ENCODE results near the gene KCNIP1.

DNA sequence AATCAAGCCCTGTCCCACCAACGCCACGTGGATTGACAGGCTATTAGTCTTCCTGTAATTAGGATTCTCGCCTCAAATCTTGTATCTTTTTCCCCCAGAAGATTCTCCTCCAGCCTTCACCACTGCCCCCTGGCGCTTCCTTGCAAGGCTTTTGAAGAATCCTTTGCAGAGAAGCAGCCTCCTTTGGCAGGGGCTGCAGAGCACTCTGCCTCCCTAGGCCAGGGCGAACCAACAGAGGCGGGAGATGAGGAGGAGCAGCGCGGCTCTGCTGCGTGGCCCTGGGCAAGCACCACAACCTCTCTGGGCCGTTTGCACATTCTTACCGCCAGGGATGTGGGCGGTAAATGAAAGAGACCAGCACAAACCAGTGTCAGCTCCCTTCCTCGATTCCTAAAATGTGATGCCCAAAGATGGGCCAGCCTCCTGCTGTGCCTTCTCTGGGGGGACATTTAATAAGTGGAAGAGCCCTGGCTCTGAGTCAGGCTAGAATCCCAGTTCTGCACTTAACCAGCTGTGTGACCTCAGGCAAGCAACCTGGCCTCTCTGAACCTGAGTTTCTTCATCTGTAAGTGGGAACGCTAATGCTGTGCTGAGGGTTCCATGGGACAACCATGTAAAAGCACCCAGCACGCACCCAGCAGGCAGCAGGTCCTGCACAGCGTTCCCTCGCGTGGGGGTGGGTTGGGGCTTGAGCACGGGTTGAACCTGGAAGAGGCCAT, 128.6 kb downstream of the KCNIP1 start:
- TF ChIP-seq, protein P1, sequence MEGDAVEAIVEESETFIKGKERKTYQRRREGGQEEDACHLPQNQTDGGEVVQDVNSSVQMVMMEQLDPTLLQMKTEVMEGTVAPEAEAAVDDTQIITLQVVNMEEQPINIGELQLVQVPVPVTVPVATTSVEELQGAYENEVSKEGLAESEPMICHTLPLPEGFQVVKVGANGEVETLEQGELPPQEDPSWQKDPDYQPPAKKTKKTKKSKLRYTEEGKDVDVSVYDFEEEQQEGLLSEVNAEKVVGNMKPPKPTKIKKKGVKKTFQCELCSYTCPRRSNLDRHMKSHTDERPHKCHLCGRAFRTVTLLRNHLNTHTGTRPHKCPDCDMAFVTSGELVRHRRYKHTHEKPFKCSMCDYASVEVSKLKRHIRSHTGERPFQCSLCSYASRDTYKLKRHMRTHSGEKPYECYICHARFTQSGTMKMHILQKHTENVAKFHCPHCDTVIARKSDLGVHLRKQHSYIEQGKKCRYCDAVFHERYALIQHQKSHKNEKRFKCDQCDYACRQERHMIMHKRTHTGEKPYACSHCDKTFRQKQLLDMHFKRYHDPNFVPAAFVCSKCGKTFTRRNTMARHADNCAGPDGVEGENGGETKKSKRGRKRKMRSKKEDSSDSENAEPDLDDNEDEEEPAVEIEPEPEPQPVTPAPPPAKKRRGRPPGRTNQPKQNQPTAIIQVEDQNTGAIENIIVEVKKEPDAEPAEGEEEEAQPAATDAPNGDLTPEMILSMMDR (IDR thresholded peaks at IDR 0.05): no peak
- TF ChIP-seq POLR2A (IDR thresholded peaks at IDR 0.05) (no peak), EP300 (IDR thresholded peaks at IDR 0.05) (no peak), POLR2AphosphoS5 (IDR thresholded peaks at IDR 0.05) (no peak)
